Measurements from ENCODE around the gene MFSD11. TPM values are rescaled to one million over a fixed set of nuclear protein-coding genes. Genes with fewer than 3 reads are reported as not detected.
A peak's percentile ranks its signal among the peaks of the same experiment; 100 is the strongest.

MFSD11 gene
- total RNA-seq, 6 donors from 2014 or later, result 23.9 to 49.2 (median 34.4) TPM

DNA sequence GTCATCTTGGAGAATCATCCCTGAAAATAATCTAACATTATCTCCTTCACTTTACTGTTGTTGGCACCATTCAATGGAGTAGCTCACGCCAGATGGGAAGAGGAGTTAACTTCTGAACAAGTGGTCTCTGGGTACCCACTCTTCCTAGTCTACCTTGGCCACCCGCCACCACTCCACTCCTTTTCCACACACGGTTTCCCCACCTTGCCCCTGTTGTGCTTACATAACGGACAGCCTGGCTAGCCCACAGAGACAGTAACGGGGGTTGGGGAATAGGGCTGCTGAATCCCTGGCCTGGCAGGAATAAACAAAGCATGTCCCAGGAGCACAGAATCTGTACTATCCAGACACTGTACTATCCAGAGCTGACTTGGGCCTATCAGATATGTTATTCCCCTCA lies 23.6 kb upstream of the MFSD11 start:
- H3K4me3 ChIP-seq, result no peak overlapping the region
- peaks cover 34 to 54% (median 42%) of the 10 kb centered on the region in 4 donors for H3K4me1 ChIP-seq
- H3K36me3 ChIP-seq, result peaks cover 12 to 62% (median 44%) of the 10 kb centered on the region in 4 donors
- no peaks in the 10 kb centered on the region for H3K27me3 ChIP-seq
- no peak for DNase-seq
- TF ChIP-seq, protein P1, sequence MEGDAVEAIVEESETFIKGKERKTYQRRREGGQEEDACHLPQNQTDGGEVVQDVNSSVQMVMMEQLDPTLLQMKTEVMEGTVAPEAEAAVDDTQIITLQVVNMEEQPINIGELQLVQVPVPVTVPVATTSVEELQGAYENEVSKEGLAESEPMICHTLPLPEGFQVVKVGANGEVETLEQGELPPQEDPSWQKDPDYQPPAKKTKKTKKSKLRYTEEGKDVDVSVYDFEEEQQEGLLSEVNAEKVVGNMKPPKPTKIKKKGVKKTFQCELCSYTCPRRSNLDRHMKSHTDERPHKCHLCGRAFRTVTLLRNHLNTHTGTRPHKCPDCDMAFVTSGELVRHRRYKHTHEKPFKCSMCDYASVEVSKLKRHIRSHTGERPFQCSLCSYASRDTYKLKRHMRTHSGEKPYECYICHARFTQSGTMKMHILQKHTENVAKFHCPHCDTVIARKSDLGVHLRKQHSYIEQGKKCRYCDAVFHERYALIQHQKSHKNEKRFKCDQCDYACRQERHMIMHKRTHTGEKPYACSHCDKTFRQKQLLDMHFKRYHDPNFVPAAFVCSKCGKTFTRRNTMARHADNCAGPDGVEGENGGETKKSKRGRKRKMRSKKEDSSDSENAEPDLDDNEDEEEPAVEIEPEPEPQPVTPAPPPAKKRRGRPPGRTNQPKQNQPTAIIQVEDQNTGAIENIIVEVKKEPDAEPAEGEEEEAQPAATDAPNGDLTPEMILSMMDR (IDR thresholded peaks at IDR 0.05), result no peak
- no peak for TF ChIP-seq POLR2AphosphoS5 (IDR thresholded peaks at IDR 0.05)
- no peak for TF ChIP-seq POLR2A (IDR thresholded peaks at IDR 0.05)
- TF ChIP-seq EP300 (IDR thresholded peaks at IDR 0.05), result no peak
- 69 to 80% methylated on average over 5 of the region's 5 CpGs for WGBS, 2 donors
- no peaks in the 10 kb centered on the region for H3K9me3 ChIP-seq
- H3K27ac ChIP-seq, result peak overlapping the region in 2 of 4 donors; percentile 82 to 85
- no peak for ATAC-seq (ENCODE audit: low FRiP score in 2 of 2)

DNA sequence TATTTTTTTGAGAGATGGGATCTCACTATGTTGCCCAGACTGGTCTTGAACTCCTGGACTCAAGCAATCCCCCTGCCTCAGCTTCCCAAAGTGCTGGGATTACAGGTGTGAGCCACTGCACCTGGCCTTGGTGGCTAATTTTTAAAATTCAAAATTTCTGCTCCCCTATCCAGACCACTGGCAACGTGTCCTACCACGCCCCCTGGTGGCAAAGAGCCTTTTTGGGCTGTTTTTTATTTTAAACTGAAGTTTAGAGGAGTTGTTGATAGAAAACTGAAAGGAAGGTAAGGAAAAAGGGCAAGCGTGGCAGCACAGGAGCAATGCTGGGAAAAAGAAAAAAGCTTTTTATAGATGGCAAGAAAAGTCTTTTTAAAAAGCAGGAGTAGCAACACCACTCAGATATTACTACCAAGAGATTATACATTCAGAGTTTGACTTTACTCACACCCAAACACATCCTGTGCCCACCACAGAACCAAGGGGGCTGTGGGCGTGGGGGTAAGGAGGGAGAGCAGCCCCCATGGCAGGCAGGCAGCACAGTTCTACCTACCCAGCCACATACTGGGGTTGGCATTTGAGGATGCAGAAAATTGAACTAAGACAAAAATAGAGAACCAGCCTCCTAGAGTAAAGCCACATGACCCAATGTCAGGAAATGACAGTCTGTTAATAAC lies 23.0 kb upstream of the MFSD11 start:
- peak in 1 of 2 donors; percentile 35 for ATAC-seq (ENCODE audit: low FRiP score in 2 of 2)
- no peak overlapping the region for H3K4me3 ChIP-seq
- TF ChIP-seq, protein P1 (IDR thresholded peaks at IDR 0.05), result peak; percentile 52 to 75 (median 63)
- TF ChIP-seq POLR2AphosphoS5 (IDR thresholded peaks at IDR 0.05), result no peak
- H3K36me3 ChIP-seq, result peaks cover 18 to 68% (median 51%) of the 10 kb centered on the region in 4 donors
- DNase-seq, result peak in 1 of 2 donors; percentile 63
- peaks cover 34 to 48% (median 38%) of the 10 kb centered on the region in 4 donors for H3K4me1 ChIP-seq
- no peaks in the 10 kb centered on the region for H3K27me3 ChIP-seq
- H3K27ac ChIP-seq, result peak overlapping the region; percentile 75 to 89 (median 84)
- WGBS, 2 donors, result 17 to 18% methylated on average over 4 of the region's 4 CpGs
- no peaks in the 10 kb centered on the region for H3K9me3 ChIP-seq

DNA sequence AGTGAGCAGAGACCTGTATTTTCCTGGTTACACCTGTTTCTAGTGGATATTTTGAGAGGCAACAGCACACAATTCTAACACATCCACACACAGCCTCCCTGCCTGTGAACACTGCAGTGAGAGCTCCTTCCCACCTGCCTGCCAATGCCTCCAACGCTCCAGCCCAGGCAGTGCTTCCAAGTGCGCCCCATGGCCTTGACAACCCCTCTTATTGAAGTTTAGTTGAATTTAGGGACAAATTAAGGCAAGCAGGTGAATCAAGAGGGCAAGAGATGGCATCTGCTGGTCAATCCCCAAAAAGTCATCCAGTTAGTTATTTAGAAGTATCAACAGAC lies 22.5 kb upstream of the MFSD11 start:
- H3K36me3 ChIP-seq, result peaks cover 22 to 73% (median 56%) of the 10 kb centered on the region in 4 donors
- 90 to 92% methylated on average over 2 of the region's 2 CpGs for WGBS, 2 donors
- DNase-seq, result no peak

DNA sequence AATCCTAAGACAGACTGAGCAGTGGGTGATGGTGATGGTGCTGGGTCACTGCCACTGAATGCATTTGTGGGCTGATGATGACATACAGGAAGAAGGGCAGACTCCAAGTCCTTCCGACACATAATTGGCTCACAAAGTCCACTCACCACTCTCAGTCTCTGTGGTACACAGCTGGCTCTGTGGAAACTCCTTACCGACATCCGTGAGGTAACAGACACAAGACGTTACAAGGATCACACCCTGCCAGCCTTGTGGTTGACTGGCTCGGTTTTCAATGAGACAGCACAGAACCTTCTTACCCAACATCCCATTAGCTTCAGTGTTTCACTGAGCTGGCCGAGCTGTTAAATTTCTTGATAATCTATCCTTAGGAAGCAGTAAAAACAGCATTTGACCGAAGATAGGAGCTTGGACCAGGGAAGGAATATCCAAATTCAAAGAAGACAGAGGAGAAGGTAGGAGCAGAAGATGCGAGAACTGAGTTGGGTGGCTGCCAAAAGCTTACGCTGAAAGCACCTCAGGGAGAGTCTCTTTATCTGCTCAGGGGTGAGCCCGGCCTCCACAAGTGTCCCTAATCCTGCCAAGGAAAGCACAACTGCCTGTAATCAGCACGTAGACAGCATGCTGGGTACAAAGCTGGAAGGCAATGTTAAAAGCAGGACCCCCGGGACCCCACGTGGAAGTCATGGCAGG lies 21.6 kb upstream of the MFSD11 start:
- Histone ChIP-seq H3K27me3 (no peaks in the 10 kb centered on the region), H3K4me3 (no peak overlapping the region), H3K4me1 (peaks cover 28 to 40% (median 32%) of the 10 kb centered on the region in 4 donors), H3K9me3 (no peaks in the 10 kb centered on the region), H3K36me3 (peaks cover 30 to 82% (median 64%) of the 10 kb centered on the region in 4 donors), H3K27ac (peak overlapping the region; percentile 75 to 89 (median 84))
- peak in 1 of 2 donors; percentile 87 for DNase-seq
- 41 to 61% methylated on average over 13 of the region's 13 CpGs for WGBS, 2 donors
- peak; percentile 83 to 90 for ATAC-seq (ENCODE audit: low FRiP score in 2 of 2)
- TF ChIP-seq, protein P1 (IDR thresholded peaks at IDR 0.05), result no peak
- TF ChIP-seq EP300 (IDR thresholded peaks at IDR 0.05) (peak in 1 of 4 donors; percentile 61), POLR2A (IDR thresholded peaks at IDR 0.05) (peak in 1 of 4 donors; percentile 33), POLR2AphosphoS5 (IDR thresholded peaks at IDR 0.05) (peak; percentile 86 to 92)

More for the DNA sequence above, 22.5 kb upstream of the MFSD11 start:
- Histone ChIP-seq H3K4me1 (peaks cover 32 to 44% (median 36%) of the 10 kb centered on the region in 4 donors), H3K27ac (peak overlapping the region; percentile 75 to 89 (median 84)), H3K4me3 (no peak overlapping the region), H3K27me3 (no peaks in the 10 kb centered on the region), H3K9me3 (no peaks in the 10 kb centered on the region)
- TF ChIP-seq POLR2A (IDR thresholded peaks at IDR 0.05), result no peak
- TF ChIP-seq EP300 (IDR thresholded peaks at IDR 0.05), result no peak
- TF ChIP-seq POLR2AphosphoS5 (IDR thresholded peaks at IDR 0.05), result no peak
- TF ChIP-seq, protein P1 (IDR thresholded peaks at IDR 0.05), result no peak
- ATAC-seq (ENCODE audit: low FRiP score in 2 of 2), result no peak

Data from upper lobe of left lung (tissue), 6 donors.